GM06990 (cell line): ENCODE data around the gene PRSS27.

ENCODE experiments used
- DNase-seq: peaks from one replicate; pipeline ENCODE4 v3.0.0-alpha.2; 2011; ENCODE audit not compliant: insufficient read length; ENCODE audit errors: extremely low read depth
- H3K27me3 ChIP-seq: replicated peaks from 2 replicates; pipeline ENCODE4 v1.6.0; 2011; ENCODE audit warnings: low read length; ENCODE audit not compliant: control insufficient read depth, insufficient read depth
- H3K36me3 ChIP-seq: 2 replicates; pipeline ENCODE4 v1.5.1; 2011; ENCODE audit warnings: low read length; ENCODE audit not compliant: control insufficient read depth, insufficient read depth
- H3K4me3 ChIP-seq: replicated peaks from 2 replicates; pipeline ENCODE4 v1.5.1; 2011; ENCODE audit warnings: low read depth, mild to moderate bottlenecking, control low read depth, low read length
- CTCF ChIP-seq: IDR thresholded peaks from 2 replicates; pipeline ENCODE4 v1.5.1; 2011; ENCODE audit warnings: low read length, control low read depth, mild to moderate bottlenecking, inconsistent platforms; ENCODE audit not compliant: insufficient read depth, poor library complexity, severe bottlenecking

The PRSS27 gene

DNA sequence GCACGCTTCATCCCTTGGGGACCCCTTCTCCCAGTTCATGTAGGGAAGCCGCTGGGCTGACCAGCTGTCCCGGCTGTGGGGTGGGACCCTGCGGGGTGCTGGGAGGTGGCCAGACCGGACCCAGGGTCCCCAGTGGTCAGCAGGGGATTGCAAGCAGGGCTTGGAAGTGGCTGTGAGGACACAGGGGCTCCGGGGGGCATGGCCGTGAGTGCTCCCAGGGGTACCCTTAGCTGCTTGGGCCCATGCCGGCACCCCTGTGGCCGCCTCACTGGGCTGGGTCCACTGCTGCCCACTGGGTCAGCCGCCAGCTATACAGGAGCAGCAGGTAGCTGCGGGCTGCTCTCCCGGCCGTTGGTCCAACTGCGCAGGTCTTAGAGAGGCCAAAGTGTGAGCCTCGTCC lies 18.8 kb downstream of the PRSS27 start:
- no peak for TF ChIP-seq CTCF
- Histone ChIP-seq H3K36me3 (peaks cover 59% of the 10 kb centered on the region), H3K27me3 (no peaks in the 10 kb centered on the region), H3K4me3 (no peak overlapping the region)
- DNase-seq = no peak

DNA sequence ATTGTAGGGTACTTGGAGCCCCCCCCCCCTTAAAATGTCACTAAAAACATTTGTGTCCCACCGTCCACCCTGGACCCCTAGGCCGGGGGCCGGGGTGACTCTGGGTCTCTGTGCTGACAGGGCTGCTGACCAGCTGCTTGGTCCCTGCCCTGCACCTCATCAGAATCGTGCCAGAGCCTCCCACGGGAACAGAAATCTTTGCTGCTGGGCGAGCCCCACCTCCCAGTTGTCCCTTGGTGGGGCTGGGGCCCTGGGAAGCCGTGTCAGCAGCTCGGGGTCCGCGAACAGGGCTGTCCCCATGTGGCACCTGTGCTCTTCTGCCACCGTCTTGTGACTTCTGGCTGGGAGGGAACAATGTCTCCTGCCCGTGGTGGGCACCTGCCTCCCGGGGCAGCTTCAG lies 19.2 kb downstream of the PRSS27 start:
- TF ChIP-seq CTCF = no peak
- DNase-seq = no peak
- H3K4me3 ChIP-seq = no peak overlapping the region
- no peaks in the 10 kb centered on the region for H3K27me3 ChIP-seq
- peaks cover 58% of the 10 kb centered on the region for H3K36me3 ChIP-seq

- Histone ChIP-seq H3K27me3 (no peaks in the 10 kb centered on the region), H3K4me3 (no peak overlapping the region), H3K36me3 (peaks cover 52% of the 10 kb centered on the region)
- TF ChIP-seq CTCF = no peak
- no peak for DNase-seq
Observed at GRCh38 chr16:2699791-2700600, 20.0 kb downstream of the PRSS27 start.

DNA sequence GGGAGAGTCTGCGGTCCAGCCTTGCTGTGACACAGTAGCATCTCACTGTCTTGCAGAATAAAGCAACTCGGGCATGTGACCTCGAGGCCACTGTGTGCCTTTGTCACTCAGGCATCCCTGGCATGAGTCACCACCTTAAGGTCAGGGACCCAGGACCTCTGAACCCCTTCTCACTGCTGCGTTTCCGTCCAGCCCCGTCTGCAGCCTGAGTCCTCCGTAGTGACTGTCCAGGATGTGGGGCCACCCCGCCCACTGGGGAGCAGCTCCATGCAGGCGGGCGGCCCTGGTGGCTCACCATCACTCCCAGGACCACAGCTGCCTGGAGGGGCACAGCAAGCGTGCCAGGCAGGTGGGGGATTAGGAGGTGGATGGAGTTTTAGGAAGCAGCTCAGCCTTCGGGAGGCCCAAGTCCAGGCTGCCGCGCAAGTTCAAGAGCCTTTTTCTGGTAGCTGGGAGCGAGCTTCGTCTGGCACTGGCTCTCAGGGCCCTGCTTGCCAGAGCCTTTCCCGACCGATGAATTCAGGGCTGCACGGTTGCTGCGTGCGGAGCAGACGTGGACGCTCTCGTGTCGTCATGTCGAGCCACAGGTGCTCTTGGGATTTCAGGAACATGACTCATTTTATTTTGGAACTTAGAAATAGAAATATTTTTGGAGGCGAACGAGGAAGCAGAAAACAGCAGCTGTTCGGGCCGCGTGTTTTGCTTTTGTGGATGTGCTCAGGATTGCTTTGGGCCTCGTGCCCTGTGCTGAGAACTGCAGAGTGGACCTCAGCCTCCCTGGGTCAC lies 20.9 kb downstream of the PRSS27 start:
- H3K27me3 ChIP-seq = no peaks in the 10 kb centered on the region
- no peak for TF ChIP-seq CTCF
- H3K4me3 ChIP-seq = no peak overlapping the region
- peaks cover 51% of the 10 kb centered on the region for H3K36me3 ChIP-seq
- DNase-seq = no peak

- H3K36me3 ChIP-seq = peaks cover 48% of the 10 kb centered on the region
- no peaks in the 10 kb centered on the region for H3K27me3 ChIP-seq
- no peak for DNase-seq
- no peak overlapping the region for H3K4me3 ChIP-seq
- no peak for TF ChIP-seq CTCF
Observed at GRCh38 chr16:2698103-2698870, 21.7 kb downstream of the PRSS27 start.
